LNCAP (cell line): ENCODE data around the gene HNRNPL.

Experiments
- TF ChIP-seq, protein P1 (sequence below): fragments of 450-650 bp; IDR thresholded peaks from 2 replicates; pipeline ENCODE4 v1.5.1; 2017; ENCODE audit warnings: mild to moderate bottlenecking

Gene HNRNPL

DNA sequence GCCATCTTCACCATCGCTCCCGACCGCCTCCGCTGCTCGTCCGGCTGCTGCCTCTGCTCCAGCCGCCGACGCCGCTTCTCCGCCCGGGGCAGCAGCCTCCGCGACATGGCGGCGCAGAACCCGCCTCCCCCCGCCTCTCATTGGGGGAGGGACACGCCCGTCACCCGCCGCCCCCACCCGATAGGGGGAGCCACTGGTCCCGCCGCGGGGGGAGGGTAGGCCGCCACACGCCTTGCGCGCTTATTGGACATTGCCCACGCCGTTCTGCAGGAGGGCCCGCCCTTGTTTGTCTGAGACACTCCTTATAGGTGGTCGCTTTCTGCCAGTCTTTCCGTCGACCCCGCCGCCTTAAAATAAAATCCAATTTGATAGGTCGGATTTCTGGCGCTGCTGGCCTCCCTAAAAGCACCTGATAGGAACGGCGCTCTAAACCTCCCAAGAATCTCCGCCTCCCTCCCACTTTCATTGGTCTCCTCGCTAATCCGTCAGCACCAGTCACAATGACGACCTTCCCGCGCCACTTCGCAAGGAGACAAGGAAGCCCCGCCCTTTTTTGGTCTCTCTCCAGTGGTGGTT is at the start of gene HNRNPL:
Gene HNRNPL (minus strand): TSS at position 127 of the 576 bp plus-strand sequence. CDS start 20 bp downstream, at position 107.
- TF ChIP-seq, protein P1, sequence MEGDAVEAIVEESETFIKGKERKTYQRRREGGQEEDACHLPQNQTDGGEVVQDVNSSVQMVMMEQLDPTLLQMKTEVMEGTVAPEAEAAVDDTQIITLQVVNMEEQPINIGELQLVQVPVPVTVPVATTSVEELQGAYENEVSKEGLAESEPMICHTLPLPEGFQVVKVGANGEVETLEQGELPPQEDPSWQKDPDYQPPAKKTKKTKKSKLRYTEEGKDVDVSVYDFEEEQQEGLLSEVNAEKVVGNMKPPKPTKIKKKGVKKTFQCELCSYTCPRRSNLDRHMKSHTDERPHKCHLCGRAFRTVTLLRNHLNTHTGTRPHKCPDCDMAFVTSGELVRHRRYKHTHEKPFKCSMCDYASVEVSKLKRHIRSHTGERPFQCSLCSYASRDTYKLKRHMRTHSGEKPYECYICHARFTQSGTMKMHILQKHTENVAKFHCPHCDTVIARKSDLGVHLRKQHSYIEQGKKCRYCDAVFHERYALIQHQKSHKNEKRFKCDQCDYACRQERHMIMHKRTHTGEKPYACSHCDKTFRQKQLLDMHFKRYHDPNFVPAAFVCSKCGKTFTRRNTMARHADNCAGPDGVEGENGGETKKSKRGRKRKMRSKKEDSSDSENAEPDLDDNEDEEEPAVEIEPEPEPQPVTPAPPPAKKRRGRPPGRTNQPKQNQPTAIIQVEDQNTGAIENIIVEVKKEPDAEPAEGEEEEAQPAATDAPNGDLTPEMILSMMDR: peak; percentile 37; the same call in 1 of the 2 replicates

DNA sequence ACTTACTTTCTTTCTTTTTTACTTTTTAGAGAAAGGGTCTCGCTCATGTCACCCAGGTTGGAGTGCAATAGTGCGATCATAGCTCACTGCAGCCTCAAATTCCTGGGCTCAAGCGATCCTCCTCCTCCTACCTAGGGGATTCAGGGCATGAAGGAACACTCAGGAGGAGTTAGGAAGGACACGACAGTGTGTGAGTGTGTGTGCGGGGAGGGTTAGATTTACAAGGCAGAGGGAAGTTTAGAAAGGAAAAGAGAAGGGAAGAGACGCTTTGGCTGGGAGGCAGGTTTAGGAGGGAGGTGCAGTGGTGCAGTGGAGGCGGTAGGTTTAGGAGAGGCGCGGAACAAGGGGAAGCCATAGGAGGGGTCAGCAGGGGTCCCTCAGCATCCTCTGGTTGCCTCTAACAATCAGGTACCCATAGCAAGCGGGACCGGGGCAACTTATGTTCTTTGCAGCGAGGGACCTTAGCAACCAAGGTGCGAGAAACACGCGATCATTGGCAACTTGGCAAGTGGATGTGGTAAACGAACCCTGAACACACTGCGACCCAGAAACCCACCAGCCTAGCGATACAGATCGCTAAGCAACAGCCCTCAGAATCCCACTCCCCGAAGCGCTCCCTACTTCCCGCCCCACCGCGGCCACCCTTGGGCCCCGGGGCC is 49.1 kb upstream of the HNRNPL start:
- TF ChIP-seq, protein P1: no peak

DNA sequence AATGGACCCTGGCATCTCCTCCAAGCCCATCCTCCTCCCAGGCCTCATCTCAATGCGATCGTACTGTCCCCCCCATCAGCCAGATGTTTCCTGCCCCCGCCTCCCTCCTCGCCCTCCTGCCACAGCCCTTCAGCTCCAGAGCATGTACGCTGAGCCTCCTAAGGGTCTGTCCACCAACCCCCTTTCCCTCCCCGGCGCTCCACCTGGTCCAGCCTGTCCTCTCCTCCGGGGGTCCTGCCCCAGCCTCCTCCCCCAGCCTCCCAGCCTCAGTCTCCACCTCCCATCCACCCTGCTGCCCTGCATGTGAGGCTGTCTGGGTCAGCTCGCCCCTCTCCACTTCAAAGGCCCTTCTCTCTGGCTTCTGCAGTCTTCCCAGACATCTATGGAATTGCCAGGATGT is 45.2 kb upstream of the HNRNPL start:
- TF ChIP-seq, protein P1: no peak

DNA sequence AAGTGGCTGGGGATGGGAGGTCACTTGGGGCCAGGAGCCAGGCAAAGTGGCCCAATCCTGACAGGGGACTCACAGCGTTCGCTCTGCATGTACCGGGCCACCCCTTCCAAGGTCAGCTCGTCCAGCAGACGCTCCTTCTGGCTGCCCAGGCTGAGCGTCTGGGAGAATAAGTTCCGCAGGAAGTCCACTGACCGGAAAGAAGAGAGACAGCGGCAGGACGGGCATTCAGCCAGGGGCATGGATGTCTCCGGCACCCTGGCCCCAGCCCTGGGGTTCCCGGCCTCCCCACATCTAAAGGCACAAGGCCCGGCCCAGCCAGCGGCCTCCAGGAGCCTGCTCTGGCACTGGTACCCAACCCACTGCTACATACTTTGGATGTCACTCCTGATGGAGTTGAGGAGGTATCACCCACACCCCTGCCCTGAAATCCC is 43.6 kb upstream of the HNRNPL start:
- TF ChIP-seq, protein P1: no peak

DNA sequence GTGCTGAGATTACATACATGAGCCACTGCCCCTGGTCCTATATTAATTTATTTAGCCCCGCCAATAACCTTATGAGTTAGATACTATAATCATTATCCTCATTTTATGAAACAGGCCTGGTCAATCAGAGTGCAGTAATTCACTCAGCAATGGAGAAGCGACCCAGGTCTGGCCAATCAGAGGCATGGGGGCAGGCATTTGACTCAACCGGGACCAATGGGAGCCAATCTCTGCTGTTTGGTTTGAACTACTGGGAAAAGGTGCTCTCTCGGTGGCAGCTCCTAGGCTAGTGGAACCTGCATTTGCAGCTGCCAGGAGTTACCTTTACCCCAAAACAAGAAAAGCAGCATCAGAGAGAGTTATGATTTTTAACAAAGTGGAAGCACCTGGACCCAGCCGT is 43.1 kb upstream of the HNRNPL start:
- TF ChIP-seq, protein P1: no peak

DNA sequence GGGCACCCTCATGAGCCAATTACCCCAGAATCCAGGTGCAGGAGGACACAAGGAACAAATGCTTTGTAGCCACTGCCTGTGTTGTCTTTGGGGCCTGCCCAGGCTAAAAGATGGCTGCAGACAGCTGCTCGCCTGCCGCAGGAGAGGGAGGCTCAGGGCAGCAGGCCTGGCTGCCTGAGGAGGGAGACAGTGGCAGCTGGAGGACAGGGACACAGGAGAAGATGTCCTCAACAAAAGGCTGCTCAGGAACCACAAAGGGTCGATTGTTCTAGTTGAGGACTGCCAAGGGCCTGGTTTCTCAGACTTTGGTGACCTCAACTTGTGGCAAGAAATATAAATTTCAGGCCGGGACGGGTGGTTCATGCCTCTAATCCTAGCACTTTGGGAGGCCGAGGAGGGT is 42.0 kb upstream of the HNRNPL start:
- TF ChIP-seq, protein P1: no peak

DNA sequence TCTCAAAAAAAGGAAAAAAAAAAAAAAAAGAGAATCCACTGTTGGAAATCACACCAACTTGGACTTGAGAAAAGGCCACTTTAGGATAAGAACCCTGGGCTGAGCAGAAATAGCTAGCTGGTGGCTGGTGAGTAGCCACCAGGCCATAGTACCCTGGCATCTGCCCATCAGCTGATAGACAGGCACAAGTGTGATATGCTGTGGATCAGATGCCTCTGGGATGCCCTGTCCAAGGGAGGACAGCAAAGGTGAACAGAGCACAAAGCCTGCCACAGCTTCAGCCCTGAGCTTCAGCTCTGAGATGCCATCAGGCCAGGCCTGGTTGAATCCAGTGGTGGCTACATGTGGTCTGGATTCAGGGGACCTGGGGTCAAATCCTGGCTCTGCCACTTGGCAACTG is 40.9 kb upstream of the HNRNPL start:
- TF ChIP-seq, protein P1: no peak
